ENCODE data around the gene SUMO4. TPM values are rescaled to one million over a fixed set of nuclear protein-coding genes. Genes with fewer than 3 reads are reported as not detected.

SUMO4 gene
- total and polyA plus RNA-seq, 8 donors, result 1.2 to 7.7 (median 4.0) TPM; not detected in 4

DNA sequence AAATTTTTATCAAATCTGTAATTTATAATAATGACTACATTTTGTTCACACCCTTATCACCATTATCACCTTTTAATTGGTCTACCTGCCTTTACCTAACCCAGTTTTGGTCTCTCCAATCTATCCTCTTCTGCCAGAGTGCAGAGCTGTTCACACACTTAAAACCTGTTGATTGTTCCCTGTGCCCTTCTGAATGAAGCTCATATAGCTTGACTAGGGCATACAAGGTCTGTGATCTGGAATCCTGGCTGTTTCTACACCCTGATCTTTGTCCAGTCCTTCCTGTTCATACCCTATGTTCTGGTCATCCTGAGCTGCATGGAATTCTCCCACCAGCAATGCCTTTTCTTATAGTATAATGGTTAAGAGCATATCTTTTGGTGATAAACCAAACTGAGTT, 28.9 kb upstream of the SUMO4 start:
- H3K4me1 ChIP-seq, result peaks cover 11 to 68% (median 35%) of the 10 kb centered on the region in 4 donors
- TF ChIP-seq, protein P1, sequence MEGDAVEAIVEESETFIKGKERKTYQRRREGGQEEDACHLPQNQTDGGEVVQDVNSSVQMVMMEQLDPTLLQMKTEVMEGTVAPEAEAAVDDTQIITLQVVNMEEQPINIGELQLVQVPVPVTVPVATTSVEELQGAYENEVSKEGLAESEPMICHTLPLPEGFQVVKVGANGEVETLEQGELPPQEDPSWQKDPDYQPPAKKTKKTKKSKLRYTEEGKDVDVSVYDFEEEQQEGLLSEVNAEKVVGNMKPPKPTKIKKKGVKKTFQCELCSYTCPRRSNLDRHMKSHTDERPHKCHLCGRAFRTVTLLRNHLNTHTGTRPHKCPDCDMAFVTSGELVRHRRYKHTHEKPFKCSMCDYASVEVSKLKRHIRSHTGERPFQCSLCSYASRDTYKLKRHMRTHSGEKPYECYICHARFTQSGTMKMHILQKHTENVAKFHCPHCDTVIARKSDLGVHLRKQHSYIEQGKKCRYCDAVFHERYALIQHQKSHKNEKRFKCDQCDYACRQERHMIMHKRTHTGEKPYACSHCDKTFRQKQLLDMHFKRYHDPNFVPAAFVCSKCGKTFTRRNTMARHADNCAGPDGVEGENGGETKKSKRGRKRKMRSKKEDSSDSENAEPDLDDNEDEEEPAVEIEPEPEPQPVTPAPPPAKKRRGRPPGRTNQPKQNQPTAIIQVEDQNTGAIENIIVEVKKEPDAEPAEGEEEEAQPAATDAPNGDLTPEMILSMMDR (IDR thresholded peaks at IDR 0.05), result no peak
- TF ChIP-seq POLR2A (IDR thresholded peaks at IDR 0.05) (no peak), POLR2AphosphoS5 (IDR thresholded peaks at IDR 0.05) (no peak), EP300 (IDR thresholded peaks at IDR 0.05) (no peak)

DNA sequence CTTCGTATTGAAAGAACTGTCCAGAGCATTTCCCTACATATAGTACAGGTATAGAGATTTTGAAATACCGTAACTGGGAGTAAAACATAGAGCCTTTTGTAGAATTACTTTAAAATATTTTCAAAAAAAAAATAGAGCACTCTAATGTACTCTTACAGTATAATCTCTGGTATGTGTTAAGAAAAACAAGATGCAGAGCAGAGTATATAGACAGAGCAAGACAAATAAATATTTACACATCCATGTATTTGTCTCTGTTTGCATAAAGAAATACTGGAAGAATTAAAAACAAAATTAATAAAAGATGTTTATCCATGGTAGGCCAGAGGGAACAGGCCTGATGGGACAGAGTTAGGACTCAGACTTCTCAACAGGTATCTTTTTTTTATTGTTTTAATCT, 28.0 kb upstream of the SUMO4 start:
- 46 to 94% (median 70%) methylated on average over 2 of the region's 2 CpGs for WGBS, 5 donors
- intact Hi-C loops (cut with DNase I; ENCODE audit: low total_unique reads), result no loop called here
- DNase-seq, result no peak
- no peak overlapping the region for H3K4me3 ChIP-seq
- TF ChIP-seq EP300 (IDR thresholded peaks at IDR 0.05), result no peak
- TF ChIP-seq, protein P1 (IDR thresholded peaks at IDR 0.05), result no peak
- no peak for TF ChIP-seq POLR2A (IDR thresholded peaks at IDR 0.05)
- TF ChIP-seq POLR2AphosphoS5 (IDR thresholded peaks at IDR 0.05), result no peak
- no peak overlapping the region for H3K27ac ChIP-seq
- H3K9me3 ChIP-seq, result no peaks in the 10 kb centered on the region
- H3K36me3 ChIP-seq, result peaks cover 0 to 16% (median 9%) of the 10 kb centered on the region in 4 donors
- H3K27me3 ChIP-seq, result no peaks in the 10 kb centered on the region
- peaks cover 8 to 64% (median 31%) of the 10 kb centered on the region in 4 donors for H3K4me1 ChIP-seq

More for the DNA sequence above, 28.9 kb upstream of the SUMO4 start:
- Histone ChIP-seq H3K36me3 (peaks cover 0 to 16% (median 9%) of the 10 kb centered on the region in 4 donors), H3K27ac (no peak overlapping the region), H3K9me3 (no peaks in the 10 kb centered on the region), H3K27me3 (no peaks in the 10 kb centered on the region), H3K4me3 (no peak overlapping the region)
- intact Hi-C loops (cut with DNase I; ENCODE audit: low total_unique reads), result no loop called here
- no peak for DNase-seq

DNA sequence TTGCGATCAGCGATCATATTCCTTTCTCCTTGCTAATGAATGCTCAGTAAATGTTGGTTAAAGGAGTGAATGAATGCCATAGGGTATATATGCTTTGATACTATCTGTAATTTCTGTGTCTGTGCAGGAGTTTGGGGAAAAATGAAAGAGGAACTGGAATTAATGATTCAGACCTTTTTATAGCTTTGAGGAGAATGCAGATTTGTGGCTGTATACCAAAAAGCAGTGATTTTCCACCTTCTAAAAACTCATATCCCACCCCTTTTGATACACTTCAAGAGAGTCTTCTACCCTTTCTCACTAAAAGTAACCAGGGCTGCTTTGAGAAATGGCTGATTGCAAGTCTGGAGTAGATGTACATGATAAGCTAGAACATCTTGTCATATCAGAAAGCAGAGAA, 26.6 kb upstream of the SUMO4 start:
- no peaks in the 10 kb centered on the region for H3K27me3 ChIP-seq
- DNase-seq, result no peak
- peaks cover 7 to 25% (median 17%) of the 10 kb centered on the region in 4 donors for H3K36me3 ChIP-seq
- no peak overlapping the region for H3K4me3 ChIP-seq
- 93 to 99% (median 95%) methylated on average over 2 of the region's 2 CpGs for WGBS, 5 donors
- intact Hi-C loops (cut with DNase I; ENCODE audit: low total_unique reads), result no loop called here
- H3K4me1 ChIP-seq, result peaks cover 8 to 52% (median 22%) of the 10 kb centered on the region in 4 donors
- no peak overlapping the region for H3K27ac ChIP-seq
- TF ChIP-seq, protein P1 (IDR thresholded peaks at IDR 0.05), result no peak
- TF ChIP-seq POLR2AphosphoS5 (IDR thresholded peaks at IDR 0.05), result no peak
- no peak for TF ChIP-seq EP300 (IDR thresholded peaks at IDR 0.05)
- no peak for TF ChIP-seq POLR2A (IDR thresholded peaks at IDR 0.05)
- no peaks in the 10 kb centered on the region for H3K9me3 ChIP-seq

DNA sequence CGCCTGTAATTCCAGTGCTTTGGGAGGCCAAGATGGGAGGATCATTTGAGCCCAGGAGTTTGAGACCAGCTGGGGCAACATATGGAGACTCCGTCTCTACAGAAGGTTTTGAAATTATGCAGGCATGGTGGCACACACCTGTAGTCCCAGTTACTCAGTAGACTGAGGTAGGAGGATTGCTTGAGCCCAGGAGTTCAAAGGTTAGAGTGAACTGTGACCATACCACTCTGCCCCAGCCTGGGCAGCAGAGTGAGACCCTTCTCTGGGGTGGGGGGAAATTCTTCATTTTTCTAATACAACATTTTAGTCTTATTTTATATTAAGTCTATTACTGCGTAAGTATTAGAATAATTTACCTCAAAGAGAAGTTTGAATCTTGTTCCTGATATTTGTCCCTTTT, 20.1 kb upstream of the SUMO4 start:
- Histone ChIP-seq H3K9me3 (no peaks in the 10 kb centered on the region), H3K36me3 (peaks cover 23 to 59% (median 48%) of the 10 kb centered on the region in 4 donors), H3K27me3 (no peaks in the 10 kb centered on the region), H3K4me1 (peaks cover 0 to 15% (median 6%) of the 10 kb centered on the region in 4 donors), H3K4me3 (no peak overlapping the region), H3K27ac (no peak overlapping the region)
- TF ChIP-seq EP300 (IDR thresholded peaks at IDR 0.05) (no peak), POLR2AphosphoS5 (IDR thresholded peaks at IDR 0.05) (no peak), POLR2A (IDR thresholded peaks at IDR 0.05) (no peak)
- TF ChIP-seq, protein P1 (IDR thresholded peaks at IDR 0.05), result no peak
- intact Hi-C loops (cut with DNase I; ENCODE audit: low total_unique reads), result no loop called here
- 96 to 99% (median 98%) methylated on average over 3 of the region's 3 CpGs for WGBS, 5 donors
- no peak for DNase-seq

Data from stomach (tissue), 9 donors.